MM.1S (cell line): Measurements from ENCODE around the gene GSTM5.
"Not testable (repeated sequence)": the region's sequence is repeated elsewhere in the genome, so short reads cannot be mapped to it uniquely, and the experiment has no call there.

Source experiments
- DNase-seq: peaks from one replicate; pipeline ENCODE4 v3.0.0-alpha.2; 2015
- H2AFZ ChIP-seq: fragments of 300-600 bp; sonication (generic); 2 replicates; pipeline ENCODE4 v1.6.0; 2016; ENCODE audit warnings: antibody characterized with exemption, low read length
- H3F3A ChIP-seq: fragments of 300-600 bp; sonication (generic); 2 replicates; pipeline ENCODE4 v1.6.1; 2016; ENCODE audit warnings: mild to moderate bottlenecking, antibody characterized with exemption, low read length, moderate library complexity, mixed read lengths; ENCODE audit not compliant: insufficient read depth
- H3K27ac ChIP-seq: fragments of 300-600 bp; sonication (generic); 2 replicates; pipeline ENCODE4 v1.5.1; 2016; ENCODE audit warnings: mild to moderate bottlenecking, low read length
- H3K27me3 ChIP-seq: fragments of 300-600 bp; sonication (generic); replicated peaks from 2 replicates; pipeline ENCODE4 v1.6.0; 2016; ENCODE audit warnings: low read length; ENCODE audit not compliant: insufficient read depth
- H3K36me3 ChIP-seq: fragments of 300-600 bp; sonication (generic); replicated peaks from 2 replicates; pipeline ENCODE4 v1.6.1; 2016; ENCODE audit warnings: mild to moderate bottlenecking, low read length, mixed read lengths; ENCODE audit not compliant: insufficient read depth
- H3K4me1 ChIP-seq: fragments of 300-600 bp; sonication (generic); 2 replicates; pipeline ENCODE4 v1.6.1; 2016; ENCODE audit warnings: low read length, mixed read lengths
- H3K4me2 ChIP-seq: fragments of 300-600 bp; sonication (generic); 2 replicates; pipeline ENCODE4 v1.6.0; 2016; ENCODE audit warnings: low read depth, low read length
- H3K4me3 ChIP-seq: fragments of 300-600 bp; sonication (generic); 2 replicates; pipeline ENCODE4 v1.5.1; 2016; ENCODE audit warnings: low read length, mixed read lengths
- H3K79me2 ChIP-seq: fragments of 300-600 bp; sonication (generic); 2 replicates; pipeline ENCODE4 v1.6.1; 2016; ENCODE audit warnings: mixed run types, low read length, mixed read lengths
- H3K9ac ChIP-seq: fragments of 300-600 bp; sonication (generic); 2 replicates; pipeline ENCODE4 v1.6.1; 2016; ENCODE audit warnings: low read length, mixed read lengths
- H3K9me2 ChIP-seq: fragments of 300-600 bp; sonication (generic); replicated peaks from 2 replicates; pipeline ENCODE4 v1.6.1; 2016; ENCODE audit warnings: mild to moderate bottlenecking, low read length, mixed read lengths; ENCODE audit not compliant: insufficient read depth
- H3K9me3 ChIP-seq: fragments of 300-600 bp; sonication (generic); replicated peaks from 2 replicates; pipeline ENCODE4 v1.6.1; 2016; ENCODE audit warnings: mild to moderate bottlenecking, low read length, mixed read lengths; ENCODE audit not compliant: insufficient read depth
- H4K20me1 ChIP-seq: fragments of 300-600 bp; sonication (generic); 2 replicates; pipeline ENCODE4 v1.6.1; 2016; ENCODE audit warnings: mild to moderate bottlenecking, low read length, moderate library complexity, mixed read lengths; ENCODE audit not compliant: insufficient read depth
- EZH2 ChIP-seq: fragments of 300-600 bp; sonication (generic); optimal IDR thresholded peaks from 2 replicates; pipeline ENCODE3; 2017; ENCODE audit warnings: low read depth, mild to moderate bottlenecking, antibody characterized with exemption, low read length, mixed read lengths
- EZH2phosphoT487 ChIP-seq: fragments of 300-600 bp; sonication (generic); IDR thresholded peaks from 2 replicates; pipeline ENCODE4 v1.6.1; 2018; ENCODE audit warnings: antibody characterized with exemption, low read length
- TF ChIP-seq, protein P1 (sequence below): fragments of 300-600 bp; sonication (generic); IDR thresholded peaks from 2 replicates; pipeline ENCODE4 v1.5.1; 2016; ENCODE audit warnings: antibody characterized with exemption, low read length, mixed read lengths

The GSTM5 gene

GRCh38 chr1:109739738-109740614, 27.9 kb downstream of the GSTM5 start:
- Histone ChIP-seq H3K4me2 (peak overlapping the region; percentile 66), H3K4me3 (peak overlapping the region; percentile 56), H3K27ac (no peak overlapping the region), H3K9me2 (no peaks in the 10 kb centered on the region), H3K9ac (peak overlapping the region; percentile 21; the same call in 1 of the 2 replicates), H3F3A (no peaks in the 10 kb centered on the region), H3K36me3 (no peaks in the 10 kb centered on the region), H3K79me2 (no peaks in the 10 kb centered on the region), H4K20me1 (no peaks in the 10 kb centered on the region), H3K4me1 (no peaks in the 10 kb centered on the region), H2AFZ (peak overlapping the region; percentile 90), H3K27me3 (no peaks in the 10 kb centered on the region), H3K9me3 (no peaks in the 10 kb centered on the region)
- TF ChIP-seq EZH2 (no peak), EZH2phosphoT487 (no peak)
- TF ChIP-seq, protein P1, sequence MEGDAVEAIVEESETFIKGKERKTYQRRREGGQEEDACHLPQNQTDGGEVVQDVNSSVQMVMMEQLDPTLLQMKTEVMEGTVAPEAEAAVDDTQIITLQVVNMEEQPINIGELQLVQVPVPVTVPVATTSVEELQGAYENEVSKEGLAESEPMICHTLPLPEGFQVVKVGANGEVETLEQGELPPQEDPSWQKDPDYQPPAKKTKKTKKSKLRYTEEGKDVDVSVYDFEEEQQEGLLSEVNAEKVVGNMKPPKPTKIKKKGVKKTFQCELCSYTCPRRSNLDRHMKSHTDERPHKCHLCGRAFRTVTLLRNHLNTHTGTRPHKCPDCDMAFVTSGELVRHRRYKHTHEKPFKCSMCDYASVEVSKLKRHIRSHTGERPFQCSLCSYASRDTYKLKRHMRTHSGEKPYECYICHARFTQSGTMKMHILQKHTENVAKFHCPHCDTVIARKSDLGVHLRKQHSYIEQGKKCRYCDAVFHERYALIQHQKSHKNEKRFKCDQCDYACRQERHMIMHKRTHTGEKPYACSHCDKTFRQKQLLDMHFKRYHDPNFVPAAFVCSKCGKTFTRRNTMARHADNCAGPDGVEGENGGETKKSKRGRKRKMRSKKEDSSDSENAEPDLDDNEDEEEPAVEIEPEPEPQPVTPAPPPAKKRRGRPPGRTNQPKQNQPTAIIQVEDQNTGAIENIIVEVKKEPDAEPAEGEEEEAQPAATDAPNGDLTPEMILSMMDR, result no peak
- DNase-seq, result peak; percentile 23

DNA sequence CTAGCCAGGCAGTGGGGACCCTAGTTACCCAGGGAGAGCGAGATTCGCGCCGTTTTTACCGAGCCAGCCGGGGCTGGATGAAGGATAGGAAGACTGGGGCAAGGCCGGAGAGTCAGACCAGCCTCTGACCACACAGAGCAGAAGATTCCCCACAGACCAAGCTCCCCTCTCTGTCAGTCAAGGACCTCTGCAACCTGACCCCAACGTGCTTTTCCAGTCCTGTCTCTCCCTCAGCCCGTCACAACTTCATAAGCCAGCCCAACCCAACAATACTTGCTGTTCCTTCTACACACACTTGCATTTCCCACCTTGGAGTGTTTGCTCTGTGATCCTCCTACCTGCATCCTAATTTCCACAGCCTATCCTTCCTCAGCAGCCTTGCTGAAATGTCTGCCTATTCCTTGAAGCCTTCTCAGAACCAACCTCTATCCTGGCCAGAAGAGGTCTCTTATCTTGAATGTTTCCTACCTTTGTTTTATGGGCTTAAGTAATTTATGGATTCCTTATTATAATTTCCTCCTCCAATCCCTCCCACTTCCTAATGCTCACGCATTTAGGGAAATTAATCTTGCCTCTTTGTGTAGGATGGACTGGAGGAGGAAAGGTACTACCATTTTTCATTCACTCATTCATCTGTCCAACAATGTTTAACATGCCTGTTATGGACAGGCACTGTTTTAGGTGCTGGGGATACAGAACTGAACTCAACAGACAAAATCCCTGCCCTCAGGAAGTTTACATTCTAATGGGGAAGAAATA, 28.7 kb downstream of the GSTM5 start, which contains the start of gene GSTM3:
GSTM3 (minus strand) TSS at position 424 of the 759 bp plus-strand sequence. CDS start 751 bp downstream, outside the sequence.
- no peak for DNase-seq
- Histone ChIP-seq H3K79me2 (no peaks in the 10 kb centered on the region), H3K27ac (no peak within 1 kb of the TSS), H2AFZ (peak within 1 kb of the TSS; percentile 90), H3K9ac (peak within 1 kb of the TSS; percentile 21; the same call in 1 of the 2 replicates), H4K20me1 (no peaks in the 10 kb centered on the region), H3K4me1 (no peaks in the 10 kb centered on the region), H3K9me2 (no peaks in the 10 kb centered on the region), H3K4me3 (peak within 1 kb of the TSS; percentile 56), H3K4me2 (peak within 1 kb of the TSS; percentile 66), H3K36me3 (no peaks in the 10 kb centered on the region), H3K27me3 (no peaks in the 10 kb centered on the region), H3K9me3 (no peaks in the 10 kb centered on the region), H3F3A (no peaks in the 10 kb centered on the region)
- TF ChIP-seq EZH2, result no peak
- TF ChIP-seq, protein P1, result no peak

DNA sequence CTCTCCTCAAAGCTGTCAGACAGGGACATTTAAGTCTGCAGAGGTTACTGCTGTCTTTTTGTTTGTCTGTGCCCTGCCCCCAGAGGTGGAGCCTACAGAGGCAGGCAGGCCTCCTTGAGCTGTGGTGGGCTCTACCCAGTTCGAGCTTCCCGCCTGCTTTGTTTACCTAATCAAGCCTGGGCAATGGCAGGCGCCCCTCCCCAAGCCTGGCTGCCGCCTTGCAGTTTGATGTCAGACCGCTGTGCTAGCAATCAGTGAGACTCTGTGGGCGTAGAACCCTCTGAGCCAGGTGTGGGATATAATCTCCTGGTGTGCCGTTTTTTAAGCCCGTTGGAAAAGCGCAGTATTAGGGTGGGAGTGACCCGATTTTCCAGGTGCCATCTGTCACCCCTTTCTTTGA, 36.3 kb downstream of the GSTM5 start:
- H3K27me3 ChIP-seq, H3K79me2 ChIP-seq, DNase-seq, H3F3A ChIP-seq, H2AFZ ChIP-seq, H3K4me2 ChIP-seq, H4K20me1 ChIP-seq, H3K9ac ChIP-seq, H3K36me3 ChIP-seq, H3K27ac ChIP-seq, H3K9me2 ChIP-seq, H3K4me1 ChIP-seq, H3K9me3 ChIP-seq, H3K4me3 ChIP-seq: not testable (repeated sequence)
